Smooth muscle cell (in vitro differentiated cells): ENCODE data around the gene EFNA1. TPM values are rescaled to one million over a fixed set of nuclear protein-coding genes. Genes with fewer than 3 reads are reported as not detected.

Source experiments
- DNase-seq: peaks from one replicate; lab custom pipeline; 2025; ENCODE audit not compliant: unreplicated experiment; lab: John Stamatoyannopoulos, UW
- H2AFZ ChIP-seq: fragments of 200-600 bp; sonication (generic); 2 replicates; pipeline ENCODE4 v1.6.0; 2016; ENCODE audit warnings: antibody characterized with exemption, low read depth, mild to moderate bottlenecking
- H3F3A ChIP-seq: fragments of 200-600 bp; sonication (generic); 2 replicates; pipeline ENCODE4 v1.6.0; 2017; ENCODE audit warnings: antibody characterized with exemption, low read depth
- H3K27ac ChIP-seq: fragments of 200-600 bp; sonication (generic); 2 replicates; pipeline ENCODE4 v1.5.1; 2016; ENCODE audit warnings: low read depth, mild to moderate bottlenecking
- H3K27me3 ChIP-seq: fragments of 200-600 bp; sonication (generic); 2 replicates; pipeline ENCODE4 v1.6.1; 2016; ENCODE audit warnings: low read depth, mild to moderate bottlenecking
- H3K36me3 ChIP-seq: fragments of 200-600 bp; sonication (generic); 2 replicates; pipeline ENCODE4 v1.5.1; 2016; ENCODE audit warnings: low read depth
- H3K4me1 ChIP-seq: fragments of 200-600 bp; sonication (generic); 2 replicates; pipeline ENCODE4 v1.5.1; 2016; ENCODE audit warnings: low read depth
- H3K4me2 ChIP-seq: fragments of 200-600 bp; sonication (generic); 2 replicates; pipeline ENCODE4 v1.6.0; 2016; ENCODE audit warnings: mild to moderate bottlenecking
- H3K4me3 ChIP-seq: fragments of 200-600 bp; sonication (generic); 2 replicates; pipeline ENCODE4 v1.5.1; 2016; ENCODE audit warnings: mild to moderate bottlenecking
- H3K79me2 ChIP-seq: fragments of 200-600 bp; sonication (generic); 2 replicates; pipeline ENCODE4 v1.6.0; 2016; ENCODE audit warnings: low read depth, mild to moderate bottlenecking
- H3K9ac ChIP-seq: fragments of 200-600 bp; sonication (generic); 2 replicates; pipeline ENCODE4 v1.6.0; 2016; ENCODE audit warnings: low read depth
- H3K9me3 ChIP-seq: fragments of 200-600 bp; sonication (generic); replicated peaks from 2 replicates; pipeline ENCODE4 v1.5.1; 2016; ENCODE audit warnings: low read depth
- H4K20me1 ChIP-seq: fragments of 200-600 bp; sonication (generic); 2 replicates; pipeline ENCODE4 v1.6.0; 2016; ENCODE audit warnings: low read depth
- WGBS: methylation state at CpG from one replicate; pipeline ENCODE4 v1.1.7; 2016; ENCODE audit warnings: low lambda C conversion rate; 5-methylcytosine and 5-hydroxymethylcytosine counted together
- polyA plus RNA-seq: library from polyadenylated mRNA; unstranded; fragments of >200 nt; fragmentation: Nextera tagmentation; extraction: Ambion mirVana; gene quantifications from 2 replicates; pipeline ENCODE4 v1.2.1, GENCODE V29; 2016
- total RNA-seq: library from RNA; depleted of rRNA; stranded (reverse); fragments of >200 nt; gene quantifications from 2 replicates; pipeline ENCODE4 v1.2.3, GENCODE V29; 2014
- TF ChIP-seq, protein P1 (sequence below): fragments of 200-600 bp; sonication (generic); IDR thresholded peaks from 2 replicates; pipeline ENCODE4 v1.5.1; 2017; ENCODE audit warnings: borderline replicate concordance, mild to moderate bottlenecking, antibody characterized with exemption; ENCODE audit not compliant: insufficient read depth, poor library complexity, severe bottlenecking

The EFNA1 gene
- total and polyA plus RNA-seq, 2 experiments from 2014 or later = 16.4 to 20.9 TPM

DNA sequence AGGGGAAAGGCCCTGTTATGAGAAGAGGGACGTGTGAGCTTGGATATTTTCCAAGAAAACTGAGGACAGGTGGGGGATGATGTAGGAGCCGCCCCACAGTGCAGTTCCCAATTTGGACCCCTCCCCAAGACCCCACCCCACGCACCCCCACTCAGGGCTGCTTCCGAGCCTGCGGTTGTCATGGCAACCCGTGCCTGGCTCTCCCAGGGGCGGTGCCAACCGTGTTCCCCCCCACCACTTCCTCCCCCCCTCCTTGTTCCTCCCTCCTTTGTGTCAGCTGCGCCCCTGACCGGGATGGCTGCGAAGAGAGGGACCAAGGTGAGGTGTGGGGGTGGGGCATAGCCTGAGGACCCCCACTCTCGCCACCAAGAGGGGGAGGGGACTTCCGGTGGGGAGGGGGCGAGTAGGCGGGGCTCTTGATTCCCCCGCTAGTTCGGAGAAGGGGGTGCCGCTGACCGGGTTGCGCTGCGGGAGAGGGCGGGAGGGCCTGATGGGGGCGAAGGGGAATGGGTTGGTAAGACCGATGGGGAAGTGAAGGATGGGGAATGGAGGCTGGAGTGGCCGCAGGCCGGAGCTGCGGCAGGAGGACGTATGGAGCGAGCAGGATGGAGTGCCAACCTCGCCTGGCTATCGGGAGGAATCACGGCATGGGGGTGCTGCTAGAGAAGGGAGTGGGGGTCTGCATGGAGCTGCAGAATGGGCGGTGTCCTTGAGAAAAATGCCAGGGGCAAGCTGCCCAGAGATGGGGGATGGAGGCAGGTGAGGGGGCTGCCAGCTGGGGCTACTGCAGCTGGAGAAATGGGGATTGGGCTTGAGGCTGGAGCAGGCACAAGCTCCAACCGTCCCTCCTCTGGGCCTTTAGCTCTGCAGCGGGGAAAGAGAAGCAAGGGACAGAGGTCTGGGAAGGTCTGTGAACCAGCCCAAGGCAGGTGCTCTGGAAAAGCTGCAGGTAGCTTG is 46.9 kb downstream of the EFNA1 start:
- peaks cover 5% of the 10 kb centered on the region for H3K4me1 ChIP-seq
- peak overlapping the region; percentile 74 for H3K4me3 ChIP-seq
- no peaks in the 10 kb centered on the region for H3K36me3 ChIP-seq
- 16% methylated on average over 18 of the region's 35 CpGs for WGBS
- DNase-seq = no peak
- no peak overlapping the region for H3K9ac ChIP-seq
- H3K4me2 ChIP-seq = peak overlapping the region; percentile 87
- H4K20me1 ChIP-seq = no peaks in the 10 kb centered on the region
- H3K27ac ChIP-seq = no peak overlapping the region
- no peak overlapping the region for H2AFZ ChIP-seq
- H3F3A ChIP-seq = no peaks in the 10 kb centered on the region
- no peaks in the 10 kb centered on the region for H3K27me3 ChIP-seq
- H3K79me2 ChIP-seq = peaks cover 16% of the 10 kb centered on the region
- no peaks in the 10 kb centered on the region for H3K9me3 ChIP-seq
- TF ChIP-seq, protein P1, sequence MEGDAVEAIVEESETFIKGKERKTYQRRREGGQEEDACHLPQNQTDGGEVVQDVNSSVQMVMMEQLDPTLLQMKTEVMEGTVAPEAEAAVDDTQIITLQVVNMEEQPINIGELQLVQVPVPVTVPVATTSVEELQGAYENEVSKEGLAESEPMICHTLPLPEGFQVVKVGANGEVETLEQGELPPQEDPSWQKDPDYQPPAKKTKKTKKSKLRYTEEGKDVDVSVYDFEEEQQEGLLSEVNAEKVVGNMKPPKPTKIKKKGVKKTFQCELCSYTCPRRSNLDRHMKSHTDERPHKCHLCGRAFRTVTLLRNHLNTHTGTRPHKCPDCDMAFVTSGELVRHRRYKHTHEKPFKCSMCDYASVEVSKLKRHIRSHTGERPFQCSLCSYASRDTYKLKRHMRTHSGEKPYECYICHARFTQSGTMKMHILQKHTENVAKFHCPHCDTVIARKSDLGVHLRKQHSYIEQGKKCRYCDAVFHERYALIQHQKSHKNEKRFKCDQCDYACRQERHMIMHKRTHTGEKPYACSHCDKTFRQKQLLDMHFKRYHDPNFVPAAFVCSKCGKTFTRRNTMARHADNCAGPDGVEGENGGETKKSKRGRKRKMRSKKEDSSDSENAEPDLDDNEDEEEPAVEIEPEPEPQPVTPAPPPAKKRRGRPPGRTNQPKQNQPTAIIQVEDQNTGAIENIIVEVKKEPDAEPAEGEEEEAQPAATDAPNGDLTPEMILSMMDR = no peak

DNA sequence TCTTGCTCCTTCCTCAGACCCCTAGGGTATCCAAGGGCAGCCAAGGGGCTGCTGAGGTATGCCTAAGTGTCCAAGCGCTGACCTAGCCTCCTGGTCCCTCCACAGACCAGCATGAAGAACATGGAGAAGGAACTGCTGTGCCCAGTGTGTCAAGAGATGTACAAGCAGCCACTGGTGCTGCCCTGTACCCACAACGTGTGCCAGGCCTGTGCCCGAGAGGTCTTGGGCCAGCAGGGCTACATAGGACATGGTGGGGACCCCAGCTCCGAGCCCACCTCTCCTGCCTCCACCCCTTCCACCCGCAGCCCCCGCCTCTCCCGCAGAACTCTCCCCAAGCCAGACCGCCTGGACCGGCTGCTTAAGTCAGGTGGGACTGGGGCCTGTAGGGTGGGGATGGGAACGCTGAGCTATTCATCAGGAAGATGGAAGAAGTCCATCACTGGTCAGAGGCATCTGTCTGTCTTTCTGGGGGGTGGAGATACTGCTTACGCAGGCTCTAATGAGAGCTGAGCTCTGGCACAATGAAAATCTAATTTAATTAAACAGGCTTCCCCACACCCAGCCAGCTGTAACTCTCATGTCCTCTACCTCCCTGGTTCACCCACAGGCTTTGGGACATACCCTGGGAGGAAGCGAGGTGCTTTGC is 47.7 kb downstream of the EFNA1 start:
- Histone ChIP-seq H3K9ac (no peak overlapping the region), H3K79me2 (peaks cover 16% of the 10 kb centered on the region), H3K4me3 (no peak overlapping the region), H3K4me1 (peaks cover 5% of the 10 kb centered on the region), H3K27me3 (no peaks in the 10 kb centered on the region), H3K36me3 (no peaks in the 10 kb centered on the region), H3F3A (no peaks in the 10 kb centered on the region), H3K9me3 (no peaks in the 10 kb centered on the region), H3K27ac (no peak overlapping the region), H4K20me1 (no peaks in the 10 kb centered on the region), H2AFZ (no peak overlapping the region), H3K4me2 (no peak overlapping the region)
- TF ChIP-seq, protein P1 = no peak
- 88% methylated on average over 6 of the region's 12 CpGs for WGBS
- no peak for DNase-seq

DNA sequence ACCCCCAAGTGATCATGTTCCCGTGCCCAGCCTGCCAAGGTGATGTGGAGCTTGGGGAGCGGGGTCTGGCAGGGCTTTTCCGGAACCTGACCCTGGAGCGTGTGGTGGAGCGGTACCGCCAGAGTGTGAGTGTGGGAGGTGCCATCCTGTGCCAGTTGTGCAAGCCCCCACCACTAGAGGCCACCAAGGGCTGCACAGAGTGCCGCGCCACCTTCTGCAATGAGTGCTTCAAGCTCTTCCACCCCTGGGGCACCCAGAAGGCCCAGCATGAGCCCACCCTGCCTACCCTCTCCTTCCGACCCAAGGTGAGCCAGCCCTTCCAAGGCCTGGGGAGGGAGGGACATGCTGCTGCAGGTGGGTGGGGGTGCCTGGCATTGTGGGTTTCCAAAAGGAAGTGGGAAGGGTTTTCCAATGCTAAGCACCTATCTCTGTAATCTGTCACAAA is 48.3 kb downstream of the EFNA1 start:
- H3K9me3 ChIP-seq = no peaks in the 10 kb centered on the region
- no peaks in the 10 kb centered on the region for H3K27me3 ChIP-seq
- H3K4me3 ChIP-seq = no peak overlapping the region
- no peaks in the 10 kb centered on the region for H3K36me3 ChIP-seq
- 91% methylated on average over 7 of the region's 9 CpGs for WGBS
- H2AFZ ChIP-seq = no peak overlapping the region
- no peak overlapping the region for H3K27ac ChIP-seq
- H3K9ac ChIP-seq = no peak overlapping the region
- H3K79me2 ChIP-seq = peaks cover 14% of the 10 kb centered on the region
- peaks cover 5% of the 10 kb centered on the region for H3K4me1 ChIP-seq
- no peaks in the 10 kb centered on the region for H3F3A ChIP-seq
- TF ChIP-seq, protein P1 = no peak
- no peak overlapping the region for H3K4me2 ChIP-seq
- H4K20me1 ChIP-seq = no peaks in the 10 kb centered on the region
- no peak for DNase-seq
